Peyer's patch (tissue), 4 donors: ENCODE measurements around the gene ZMIZ2.

ENCODE experiments used
- CTCF ChIP-seq, 6 experiments: fragments of 450-650 bp in 4 of 6; fragments of 200-600 bp in 2 of 6; sonication (generic) in 1 of 6; IDR thresholded peaks; one replicate each; pipeline ENCODE4 v1.5.1; 2017 to 2019; ENCODE audit warnings: antibody characterized with exemption in 6 of 6, mild to moderate bottlenecking in 3 of 6, moderate library complexity in 1 of 6
- POLR2A ChIP-seq, 2 donors: fragments of 450-650 bp; IDR thresholded peaks; one replicate each; pipeline ENCODE4 v1.5.1; 2017; ENCODE audit warnings: antibody characterized with exemption in 2 of 2, mild to moderate bottlenecking in 2 of 2, moderate library complexity in 2 of 2

GRCh38 chr7:44765579-44766415 lies 17.1 kb downstream of the ZMIZ2 start:
- TF ChIP-seq CTCF (IDR thresholded peaks at IDR 0.05) (no peak), POLR2A (IDR thresholded peaks at IDR 0.05) (no peak)
